Measurements from ENCODE around the gene TTC27.
A peak's percentile ranks its signal among the peaks of the same experiment; 100 is the strongest.

The TTC27 gene

DNA sequence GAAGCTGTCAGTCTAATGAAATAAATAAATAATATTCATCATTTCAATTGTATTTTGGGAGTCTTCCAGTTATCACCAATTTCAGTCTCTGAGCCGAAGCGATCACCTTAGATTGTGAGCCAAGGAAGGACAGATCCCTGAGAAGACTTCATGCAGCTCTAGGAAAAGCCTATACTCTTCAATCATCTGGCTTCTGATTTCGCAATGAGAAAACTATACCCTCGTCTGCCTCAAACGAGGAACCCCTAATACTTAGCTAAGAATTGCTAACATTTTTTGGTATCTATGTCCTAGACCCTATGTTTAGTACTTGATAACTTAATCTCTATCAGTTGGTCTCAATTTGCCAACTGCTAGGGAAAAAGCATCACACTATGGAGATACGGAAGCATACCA, 4.5 kb upstream of the TTC27 start:
- no peak for TF ChIP-seq EZH2phosphoT487 (IDR thresholded peaks at IDR 0.05; ENCODE audit: low read depth)
- TF ChIP-seq, protein P1, sequence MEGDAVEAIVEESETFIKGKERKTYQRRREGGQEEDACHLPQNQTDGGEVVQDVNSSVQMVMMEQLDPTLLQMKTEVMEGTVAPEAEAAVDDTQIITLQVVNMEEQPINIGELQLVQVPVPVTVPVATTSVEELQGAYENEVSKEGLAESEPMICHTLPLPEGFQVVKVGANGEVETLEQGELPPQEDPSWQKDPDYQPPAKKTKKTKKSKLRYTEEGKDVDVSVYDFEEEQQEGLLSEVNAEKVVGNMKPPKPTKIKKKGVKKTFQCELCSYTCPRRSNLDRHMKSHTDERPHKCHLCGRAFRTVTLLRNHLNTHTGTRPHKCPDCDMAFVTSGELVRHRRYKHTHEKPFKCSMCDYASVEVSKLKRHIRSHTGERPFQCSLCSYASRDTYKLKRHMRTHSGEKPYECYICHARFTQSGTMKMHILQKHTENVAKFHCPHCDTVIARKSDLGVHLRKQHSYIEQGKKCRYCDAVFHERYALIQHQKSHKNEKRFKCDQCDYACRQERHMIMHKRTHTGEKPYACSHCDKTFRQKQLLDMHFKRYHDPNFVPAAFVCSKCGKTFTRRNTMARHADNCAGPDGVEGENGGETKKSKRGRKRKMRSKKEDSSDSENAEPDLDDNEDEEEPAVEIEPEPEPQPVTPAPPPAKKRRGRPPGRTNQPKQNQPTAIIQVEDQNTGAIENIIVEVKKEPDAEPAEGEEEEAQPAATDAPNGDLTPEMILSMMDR (IDR thresholded peaks at IDR 0.05; ENCODE audit: low read depth, low read length) = no peak
- H3K4me3 ChIP-seq (ENCODE audit: low read length) = no peak overlapping the region
- peaks cover 2% of the 10 kb centered on the region; the same call in 1 of the 2 replicates for H3K79me2 ChIP-seq (ENCODE audit: low read length)
- peaks cover 15% of the 10 kb centered on the region for H3K36me3 ChIP-seq (replicated peaks; ENCODE audit: low read depth, low read length)
- no peak overlapping the region for H3K27ac ChIP-seq (ENCODE audit: low read length)
- no peaks in the 10 kb centered on the region for H4K20me1 ChIP-seq (ENCODE audit: insufficient read depth, low read length)
- no peak overlapping the region for H3K4me2 ChIP-seq (ENCODE audit: low read length)
- no peaks in the 10 kb centered on the region for H3K9me3 ChIP-seq (ENCODE audit: insufficient read depth, low read length)
- H2AFZ ChIP-seq (ENCODE audit: low read depth, low read length) = no peak overlapping the region
- no peaks in the 10 kb centered on the region for H3K27me3 ChIP-seq (ENCODE audit: low read depth, low read length)
- H3K4me1 ChIP-seq (ENCODE audit: low read length) = peaks cover 5% of the 10 kb centered on the region; the same call in 1 of the 2 replicates
- no peak overlapping the region for H3K9ac ChIP-seq (ENCODE audit: low read length)

DNA sequence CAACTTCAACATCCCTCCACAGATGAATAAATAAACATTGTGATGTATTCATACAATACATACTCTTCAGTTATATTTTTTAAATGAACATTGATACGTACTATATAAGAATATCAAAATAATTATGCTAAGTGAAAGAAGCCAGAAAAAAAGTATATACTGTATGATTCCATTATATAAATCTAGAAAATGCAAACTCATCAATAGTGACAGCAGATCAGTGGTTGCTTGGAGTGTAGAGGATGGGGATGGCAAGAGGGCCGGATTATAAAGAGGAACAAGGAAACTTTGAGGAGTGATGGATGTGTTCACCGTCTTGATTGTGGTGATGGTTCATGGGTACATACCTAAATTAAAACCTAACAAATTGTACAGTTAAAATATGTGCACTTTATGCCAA, 3.0 kb upstream of the TTC27 start:
- Histone ChIP-seq H3K27ac (ENCODE audit: low read length) (no peak overlapping the region), H3K79me2 (ENCODE audit: low read length) (peaks cover 14% of the 10 kb centered on the region), H3K4me3 (ENCODE audit: low read length) (no peak overlapping the region), H3K36me3 (replicated peaks; ENCODE audit: low read depth, low read length) (peaks cover under 1% of the 10 kb centered on the region), H3K4me1 (ENCODE audit: low read length) (peaks cover 5% of the 10 kb centered on the region; the same call in 1 of the 2 replicates), H3K27me3 (ENCODE audit: low read depth, low read length) (no peaks in the 10 kb centered on the region), H3K9ac (ENCODE audit: low read length) (no peak overlapping the region), H2AFZ (ENCODE audit: low read depth, low read length) (no peak overlapping the region), H3K4me2 (ENCODE audit: low read length) (no peak overlapping the region), H4K20me1 (ENCODE audit: insufficient read depth, low read length) (no peaks in the 10 kb centered on the region), H3K9me3 (ENCODE audit: insufficient read depth, low read length) (no peaks in the 10 kb centered on the region)
- no peak for TF ChIP-seq EZH2phosphoT487 (IDR thresholded peaks at IDR 0.05; ENCODE audit: low read depth)
- TF ChIP-seq, protein P1 (IDR thresholded peaks at IDR 0.05; ENCODE audit: low read depth, low read length) = no peak

DNA sequence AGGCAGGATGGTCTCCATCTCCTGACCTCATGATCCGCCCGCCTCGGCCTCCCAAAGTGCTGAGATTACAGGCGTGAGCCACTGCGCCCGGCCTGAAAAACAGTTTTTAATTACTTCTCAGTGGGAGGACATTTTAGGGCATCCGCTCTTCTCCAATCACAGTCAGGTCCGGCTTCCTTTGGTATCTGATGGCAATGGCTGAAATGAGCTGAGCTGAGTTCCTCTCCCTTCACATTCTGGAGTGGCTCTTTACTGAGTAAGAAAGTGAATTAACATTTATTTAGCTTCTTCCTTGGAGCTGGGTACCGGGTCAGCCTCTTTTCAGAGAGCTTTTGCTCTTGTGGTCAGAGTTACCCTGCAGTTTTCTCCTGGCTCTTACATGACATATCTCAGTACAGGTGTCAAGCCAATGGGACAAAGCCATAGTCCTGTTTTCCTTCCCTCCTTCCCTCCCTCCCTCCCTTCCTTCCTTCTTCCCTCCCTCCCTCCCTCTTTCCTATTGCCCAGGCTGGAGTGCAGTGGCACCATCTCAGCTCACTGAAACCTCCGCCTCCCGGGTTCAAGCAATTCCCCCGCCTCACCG, 1.1 kb upstream of the TTC27 start:
- TF ChIP-seq, protein P1 (IDR thresholded peaks at IDR 0.05; ENCODE audit: low read depth, low read length) = no peak
- no peak for TF ChIP-seq EZH2phosphoT487 (IDR thresholded peaks at IDR 0.05; ENCODE audit: low read depth)
- Histone ChIP-seq H3K79me2 (ENCODE audit: low read length) (peaks cover 17% of the 10 kb centered on the region), H3K9me3 (ENCODE audit: insufficient read depth, low read length) (no peaks in the 10 kb centered on the region), H3K27ac (ENCODE audit: low read length) (no peak overlapping the region), H3K27me3 (ENCODE audit: low read depth, low read length) (no peaks in the 10 kb centered on the region), H3K4me1 (ENCODE audit: low read length) (peaks cover 5% of the 10 kb centered on the region; the same call in 1 of the 2 replicates), H3K9ac (ENCODE audit: low read length) (no peak overlapping the region), H3K4me3 (ENCODE audit: low read length) (no peak overlapping the region), H4K20me1 (ENCODE audit: insufficient read depth, low read length) (no peaks in the 10 kb centered on the region), H2AFZ (ENCODE audit: low read depth, low read length) (no peak overlapping the region), H3K4me2 (ENCODE audit: low read length) (no peak overlapping the region), H3K36me3 (replicated peaks; ENCODE audit: low read depth, low read length) (peaks cover 4% of the 10 kb centered on the region)

DNA sequence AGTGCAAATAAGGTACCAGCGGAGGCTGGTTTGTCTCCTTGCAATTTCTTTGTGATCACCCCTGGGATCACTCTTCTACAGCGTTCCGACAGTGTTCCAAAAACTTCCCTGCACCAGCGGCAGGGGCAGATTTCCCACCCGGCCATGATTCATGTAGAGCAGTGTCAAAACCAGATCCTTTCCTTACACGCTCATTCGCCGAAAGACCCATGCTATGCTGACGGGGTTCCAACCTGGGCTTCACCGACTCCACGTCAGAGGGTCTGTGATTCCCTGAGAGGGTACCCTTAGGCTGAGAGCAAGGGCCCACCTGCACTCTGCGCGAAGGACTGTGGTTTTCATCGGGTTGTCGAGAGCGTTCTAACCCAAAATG, 423 bp upstream of the TTC27 start:
- peak overlapping the region; percentile 41; the same call in 1 of the 2 replicates for H3K9ac ChIP-seq (ENCODE audit: low read length)
- H3K36me3 ChIP-seq (replicated peaks; ENCODE audit: low read depth, low read length) = peaks cover 5% of the 10 kb centered on the region
- no peaks in the 10 kb centered on the region for H3K9me3 ChIP-seq (ENCODE audit: insufficient read depth, low read length)
- peak overlapping the region; percentile 79 for H3K4me3 ChIP-seq (ENCODE audit: low read length)
- peak overlapping the region; percentile 76 for H2AFZ ChIP-seq (ENCODE audit: low read depth, low read length)
- H3K4me2 ChIP-seq (ENCODE audit: low read length) = peak overlapping the region; percentile 81
- H3K4me1 ChIP-seq (ENCODE audit: low read length) = peaks cover 10% of the 10 kb centered on the region
- TF ChIP-seq, protein P1 (IDR thresholded peaks at IDR 0.05; ENCODE audit: low read depth, low read length) = no peak
- TF ChIP-seq EZH2phosphoT487 (IDR thresholded peaks at IDR 0.05; ENCODE audit: low read depth) = no peak
- H3K79me2 ChIP-seq (ENCODE audit: low read length) = peaks cover 17% of the 10 kb centered on the region
- no peaks in the 10 kb centered on the region for H3K27me3 ChIP-seq (ENCODE audit: low read depth, low read length)
- no peaks in the 10 kb centered on the region for H4K20me1 ChIP-seq (ENCODE audit: insufficient read depth, low read length)
- no peak overlapping the region for H3K27ac ChIP-seq (ENCODE audit: low read length)
